GM06990 (cell line): Measurements from ENCODE around the gene CNTNAP2.

Source experiments
- DNase-seq: peaks from one replicate; pipeline ENCODE4 v3.0.0-alpha.2; 2011; ENCODE audit not compliant: insufficient read length; ENCODE audit errors: extremely low read depth
- H3K27me3 ChIP-seq: replicated peaks from 2 replicates; pipeline ENCODE4 v1.6.0; 2011; ENCODE audit warnings: low read length; ENCODE audit not compliant: control insufficient read depth, insufficient read depth
- H3K36me3 ChIP-seq: 2 replicates; pipeline ENCODE4 v1.5.1; 2011; ENCODE audit warnings: low read length; ENCODE audit not compliant: control insufficient read depth, insufficient read depth
- H3K4me3 ChIP-seq: replicated peaks from 2 replicates; pipeline ENCODE4 v1.5.1; 2011; ENCODE audit warnings: low read depth, mild to moderate bottlenecking, control low read depth, low read length
- CTCF ChIP-seq: IDR thresholded peaks from 2 replicates; pipeline ENCODE4 v1.5.1; 2011; ENCODE audit warnings: low read length, control low read depth, mild to moderate bottlenecking, inconsistent platforms; ENCODE audit not compliant: insufficient read depth, poor library complexity, severe bottlenecking

The CNTNAP2 gene

GRCh38 chr7:146681487-146681886 is 564.9 kb downstream of the CNTNAP2 start:
- no peaks in the 10 kb centered on the region for H3K36me3 ChIP-seq
- TF ChIP-seq CTCF: no peak
- DNase-seq: no peak
- no peak overlapping the region for H3K4me3 ChIP-seq
- H3K27me3 ChIP-seq: no peaks in the 10 kb centered on the region

GRCh38 chr7:146683439-146683838 is 566.8 kb downstream of the CNTNAP2 start:
- DNase-seq: no peak
- no peaks in the 10 kb centered on the region for H3K36me3 ChIP-seq
- no peaks in the 10 kb centered on the region for H3K27me3 ChIP-seq
- H3K4me3 ChIP-seq: no peak overlapping the region
- TF ChIP-seq CTCF: no peak

GRCh38 chr7:146690987-146691386 is 574.4 kb downstream of the CNTNAP2 start:
- no peaks in the 10 kb centered on the region for H3K27me3 ChIP-seq
- TF ChIP-seq CTCF: no peak
- H3K36me3 ChIP-seq: no peaks in the 10 kb centered on the region
- no peak for DNase-seq
- H3K4me3 ChIP-seq: no peak overlapping the region

- DNase-seq: no peak
- no peaks in the 10 kb centered on the region for H3K36me3 ChIP-seq
- H3K27me3 ChIP-seq: no peaks in the 10 kb centered on the region
- no peak for TF ChIP-seq CTCF
- no peak overlapping the region for H3K4me3 ChIP-seq
These were observed 582.5 kb downstream of the CNTNAP2 start for GRCh38 chr7:146698995-146699610.

- no peak for TF ChIP-seq CTCF
- H3K4me3 ChIP-seq: no peak overlapping the region
- no peaks in the 10 kb centered on the region for H3K27me3 ChIP-seq
- no peak for DNase-seq
- H3K36me3 ChIP-seq: no peaks in the 10 kb centered on the region
These were observed 583.5 kb downstream of the CNTNAP2 start for GRCh38 chr7:146700015-146700560.

- TF ChIP-seq CTCF: no peak
- H3K4me3 ChIP-seq: no peak overlapping the region
- H3K27me3 ChIP-seq: no peaks in the 10 kb centered on the region
- no peak for DNase-seq
- no peaks in the 10 kb centered on the region for H3K36me3 ChIP-seq
These were observed 584.6 kb downstream of the CNTNAP2 start for GRCh38 chr7:146701166-146701565.
